H9 (cell line): ENCODE data around the gene USP20. TPM values are rescaled to one million over a fixed set of nuclear protein-coding genes. Genes with fewer than 3 reads are reported as not detected.
"Not testable (repeated sequence)": the region's sequence is repeated elsewhere in the genome, so short reads cannot be mapped to it uniquely, and the experiment has no call there.

Experiments
- DNase-seq: peaks from one replicate; pipeline ENCODE4 v3.0.0-alpha.2; 2017
- H2AFZ ChIP-seq: one replicate; pipeline ENCODE4 v1.6.1; 2013; ENCODE audit warnings: mild to moderate bottlenecking, low read length, control low read depth, moderate library complexity
- H2AK5ac ChIP-seq: 2 replicates; pipeline ENCODE4 v1.6.1; 2013; ENCODE audit warnings: low read length, control low read depth, mixed read lengths; ENCODE audit not compliant: insufficient read length
- H2BK120ac ChIP-seq: one replicate; pipeline ENCODE4 v1.6.1; 2013; ENCODE audit warnings: low read depth, mild to moderate bottlenecking, low read length, control low read depth, inconsistent platforms; ENCODE audit not compliant: poor library complexity, severe bottlenecking
- H2BK12ac ChIP-seq: 2 replicates; pipeline ENCODE4 v1.6.1; 2013; ENCODE audit warnings: low read length, control low read depth, mixed read lengths, low read depth; ENCODE audit not compliant: insufficient read length
- H2BK15ac ChIP-seq: 2 replicates; pipeline ENCODE4 v1.6.1; 2013; ENCODE audit warnings: low read depth, low read length, control low read depth
- H2BK20ac ChIP-seq: one replicate; pipeline ENCODE4 v1.6.1; 2013; ENCODE audit warnings: low read depth, mild to moderate bottlenecking, low read length, control low read depth, inconsistent platforms; ENCODE audit not compliant: poor library complexity, severe bottlenecking
- H2BK5ac ChIP-seq: 2 replicates; pipeline ENCODE4 v1.6.1; 2013; ENCODE audit warnings: low read length, control low read depth, mixed read lengths; ENCODE audit not compliant: insufficient read length
- H3K14ac ChIP-seq: 2 replicates; pipeline ENCODE4 v1.6.1; 2013; ENCODE audit warnings: low read length, control low read depth; ENCODE audit not compliant: insufficient read depth
- H3K18ac ChIP-seq: 2 replicates; pipeline ENCODE4 v1.6.1; 2013; ENCODE audit warnings: low read depth, mild to moderate bottlenecking, mixed read lengths, low read length, control low read depth; ENCODE audit not compliant: insufficient read length
- H3K23ac ChIP-seq: 2 replicates; pipeline ENCODE4 v1.6.1; 2013; ENCODE audit warnings: low read length, control low read depth, mixed read lengths, low read depth; ENCODE audit not compliant: insufficient read length
- H3K23me2 ChIP-seq: 2 replicates; pipeline ENCODE4 v1.6.1; 2013; ENCODE audit warnings: low read depth, mild to moderate bottlenecking, mixed read lengths, low read length, control low read depth; ENCODE audit not compliant: insufficient read length, poor library complexity, severe bottlenecking
- H3K27ac ChIP-seq: 2 replicates; pipeline ENCODE4 v1.5.1; 2013; ENCODE audit warnings: low read length, control low read depth, mixed read lengths, low read depth; ENCODE audit not compliant: insufficient read length
- H3K27me3 ChIP-seq: 2 replicates; pipeline ENCODE4 v1.6.1; 2013; ENCODE audit warnings: low read length, control low read depth, inconsistent platforms; ENCODE audit not compliant: insufficient read depth
- H3K4ac ChIP-seq: 2 replicates; pipeline ENCODE4 v1.6.1; 2013; ENCODE audit warnings: low read depth, mild to moderate bottlenecking, control low read depth, inconsistent platforms, low read length, moderate library complexity
- H3K4me1 ChIP-seq: 2 replicates; pipeline ENCODE4 v1.6.1; 2013; ENCODE audit warnings: low read length, control low read depth, inconsistent platforms; ENCODE audit not compliant: insufficient read depth
- H3K4me2 ChIP-seq: 2 replicates; pipeline ENCODE4 v1.6.1; 2013; ENCODE audit warnings: low read length, control low read depth, mixed read lengths; ENCODE audit not compliant: insufficient read length, insufficient read depth
- H3K56ac ChIP-seq: 2 replicates; pipeline ENCODE4 v1.6.1; 2013; ENCODE audit warnings: low read depth, mild to moderate bottlenecking, mixed read lengths, low read length, control low read depth; ENCODE audit not compliant: insufficient read length
- H3K79me1 ChIP-seq: 2 replicates; pipeline ENCODE4 v1.6.1; 2013; ENCODE audit warnings: low read depth, mild to moderate bottlenecking, moderate library complexity, low read length, control low read depth, inconsistent platforms; ENCODE audit not compliant: insufficient read depth, poor library complexity, severe bottlenecking
- H3K79me2 ChIP-seq: 2 replicates; pipeline ENCODE4 v1.6.1; 2013; ENCODE audit warnings: low read length, control low read depth, inconsistent platforms; ENCODE audit not compliant: insufficient read depth
- H3K9ac ChIP-seq: 2 replicates; pipeline ENCODE4 v1.6.1; 2013; ENCODE audit warnings: low read length, control low read depth, mixed read lengths; ENCODE audit not compliant: insufficient read length; ENCODE audit errors: extremely low read depth
- H3K9me3 ChIP-seq: one replicate; pipeline ENCODE4 v1.6.1; 2013; ENCODE audit warnings: low read depth, low read length, inconsistent platforms; ENCODE audit not compliant: control insufficient read depth
- H3T11ph ChIP-seq: one replicate; pipeline ENCODE4 v1.6.1; 2013; ENCODE audit warnings: mild to moderate bottlenecking, low read length, control low read depth, inconsistent platforms
- H4K20me1 ChIP-seq: one replicate; pipeline ENCODE4 v1.6.1; 2013; ENCODE audit not compliant: control insufficient read depth, insufficient read length, insufficient read depth
- H4K5ac ChIP-seq: 2 replicates; pipeline ENCODE4 v1.6.1; 2013; ENCODE audit warnings: low read depth, mild to moderate bottlenecking, mixed read lengths, low read length, control low read depth; ENCODE audit not compliant: insufficient read length
- H4K8ac ChIP-seq: replicated peaks from 2 replicates; pipeline ENCODE4 v1.6.1; 2013; ENCODE audit warnings: low read length, control low read depth, mixed read lengths, low read depth; ENCODE audit not compliant: insufficient read length
- H4K91ac ChIP-seq: 2 replicates; pipeline ENCODE4 v1.6.1; 2013; ENCODE audit warnings: low read depth, mild to moderate bottlenecking, moderate library complexity, mixed read lengths, low read length, control low read depth; ENCODE audit not compliant: insufficient read length
- H3K27ac Mint-ChIP-seq, 3 experiments: 2 replicates in 2 of 3; 3 replicates in 1 of 3; pipeline ENCODE4 v1.8.0; 2020 to 2021; ENCODE audit warnings: mixed read lengths in 3 of 3, mild to moderate bottlenecking in 1 of 3, moderate library complexity in 1 of 3
- H3K27me3 Mint-ChIP-seq: 2 replicates; pipeline ENCODE4 v1.8.0; 2021; ENCODE audit warnings: low read depth, mild to moderate bottlenecking, moderate library complexity, mixed read lengths
- H3K36me3 Mint-ChIP-seq, 3 experiments: 2 replicates in 2 of 3; 3 replicates in 1 of 3; pipeline ENCODE4 v1.8.0; 2020 to 2021; ENCODE audit warnings: low read depth in 3 of 3, mixed read lengths in 3 of 3; ENCODE audit not compliant: insufficient read depth in 1 of 3
- H3K4me1 Mint-ChIP-seq, 2 experiments: 2 replicates each; pipeline ENCODE4 v1.8.0; 2020; ENCODE audit warnings: mixed read lengths in 2 of 2
- H3K4me3 Mint-ChIP-seq, 2 experiments: 2 replicates in 1 of 2; 3 replicates in 1 of 2; pipeline ENCODE4 v1.8.0; 2020 to 2021; ENCODE audit warnings: mild to moderate bottlenecking in 2 of 2, mixed read lengths in 2 of 2, moderate library complexity in 1 of 2
- H3K9me3 Mint-ChIP-seq, 2 experiments: 2 replicates in 1 of 2; 3 replicates in 1 of 2; pipeline ENCODE4 v1.8.0; 2020; ENCODE audit warnings: mild to moderate bottlenecking in 2 of 2, mixed read lengths in 2 of 2, moderate library complexity in 1 of 2
- WGBS: extraction: QIAGEN DNeasy Blood & Tissue Kit; methylation state at CpG from one replicate; pipeline ENCODE4 v1.1.7; 2013; ENCODE audit warnings: missing lambda C conversion rate, low lambda C conversion rate, mixed read lengths; ENCODE audit not compliant: insufficient read length; ENCODE audit errors: extremely low coverage; 5-methylcytosine and 5-hydroxymethylcytosine counted together
- total RNA-seq: library from RNA; stranded (reverse); gene quantifications from 2 replicates; pipeline ENCODE4 v1.2.1, GENCODE V29; 2021
- TF ChIP-seq, protein P1 (sequence below): fragments of 200-600 bp; sonication (generic); conservative IDR thresholded peaks from 3 replicates; pipeline ENCODE4 v1.8.0; 2021; ENCODE audit warnings: antibody characterized with exemption, mild to moderate bottlenecking

The USP20 gene
- total RNA-seq, 1 experiment from 2014 or later = 20.9 TPM

- no peak overlapping the region for H3K56ac ChIP-seq
- no peak overlapping the region for H3T11ph ChIP-seq
- no peaks in the 10 kb centered on the region for H3K79me2 ChIP-seq
- H3K18ac ChIP-seq = no peak overlapping the region
- no peaks in the 10 kb centered on the region for H3K27me3 ChIP-seq
- H3K4me1 ChIP-seq = no peaks in the 10 kb centered on the region
- no peak overlapping the region for H2BK120ac ChIP-seq
- no peak for DNase-seq
- H3K4ac ChIP-seq = no peak overlapping the region
- no CpG with 5 or more reads among the region's 8 CpGs for WGBS
- no peak overlapping the region for H3K27ac Mint-ChIP-seq
- H3K14ac ChIP-seq = no peak overlapping the region
- H3K79me1 ChIP-seq = no peaks in the 10 kb centered on the region
- TF ChIP-seq, protein P1, sequence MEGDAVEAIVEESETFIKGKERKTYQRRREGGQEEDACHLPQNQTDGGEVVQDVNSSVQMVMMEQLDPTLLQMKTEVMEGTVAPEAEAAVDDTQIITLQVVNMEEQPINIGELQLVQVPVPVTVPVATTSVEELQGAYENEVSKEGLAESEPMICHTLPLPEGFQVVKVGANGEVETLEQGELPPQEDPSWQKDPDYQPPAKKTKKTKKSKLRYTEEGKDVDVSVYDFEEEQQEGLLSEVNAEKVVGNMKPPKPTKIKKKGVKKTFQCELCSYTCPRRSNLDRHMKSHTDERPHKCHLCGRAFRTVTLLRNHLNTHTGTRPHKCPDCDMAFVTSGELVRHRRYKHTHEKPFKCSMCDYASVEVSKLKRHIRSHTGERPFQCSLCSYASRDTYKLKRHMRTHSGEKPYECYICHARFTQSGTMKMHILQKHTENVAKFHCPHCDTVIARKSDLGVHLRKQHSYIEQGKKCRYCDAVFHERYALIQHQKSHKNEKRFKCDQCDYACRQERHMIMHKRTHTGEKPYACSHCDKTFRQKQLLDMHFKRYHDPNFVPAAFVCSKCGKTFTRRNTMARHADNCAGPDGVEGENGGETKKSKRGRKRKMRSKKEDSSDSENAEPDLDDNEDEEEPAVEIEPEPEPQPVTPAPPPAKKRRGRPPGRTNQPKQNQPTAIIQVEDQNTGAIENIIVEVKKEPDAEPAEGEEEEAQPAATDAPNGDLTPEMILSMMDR = no peak
- no peaks in the 10 kb centered on the region for H4K20me1 ChIP-seq
- no peak overlapping the region for H3K9ac ChIP-seq
- no peak overlapping the region for H3K27ac ChIP-seq
- H2BK5ac ChIP-seq = no peak overlapping the region
- no peaks in the 10 kb centered on the region for H3K36me3 Mint-ChIP-seq
- peaks cover 0 to 3% of the 10 kb centered on the region in 2 experiments; a peak in 1 of 5 replicates for H3K9me3 Mint-ChIP-seq
- no peak overlapping the region for H4K91ac ChIP-seq
- no peak overlapping the region for H2BK12ac ChIP-seq
- no peak overlapping the region for H2AK5ac ChIP-seq
- no peak overlapping the region; a peak in 1 of 5 replicates for H3K4me3 Mint-ChIP-seq
- no peaks in the 10 kb centered on the region for H3K9me3 ChIP-seq
- H2AFZ ChIP-seq = no peak overlapping the region
- H2BK15ac ChIP-seq = no peak overlapping the region
- H3K23ac ChIP-seq = no peak overlapping the region
- H2BK20ac ChIP-seq = no peak overlapping the region
- no peak overlapping the region for H3K4me2 ChIP-seq
- H3K4me1 Mint-ChIP-seq = no peaks in the 10 kb centered on the region
- no peak overlapping the region for H4K8ac ChIP-seq
- peaks cover 14% of the 10 kb centered on the region for H3K27me3 Mint-ChIP-seq
- H3K23me2 ChIP-seq = no peaks in the 10 kb centered on the region
- no peak overlapping the region for H4K5ac ChIP-seq
These were observed 40.7 kb upstream of the USP20 start for GRCh38 chr9:129794549-129794948.

- not testable (repeated sequence) for H3K4me3 Mint-ChIP-seq, H3K4me1 Mint-ChIP-seq, DNase-seq, H3K9me3 ChIP-seq, H3K4me1 ChIP-seq, H2BK120ac ChIP-seq, H2BK20ac ChIP-seq, H3K27ac ChIP-seq, H4K5ac ChIP-seq, H3K18ac ChIP-seq, H3K23me2 ChIP-seq, H4K8ac ChIP-seq, H2AK5ac ChIP-seq, H3K56ac ChIP-seq, H3K4ac ChIP-seq, H3K27ac Mint-ChIP-seq, H3K79me2 ChIP-seq, H3K36me3 Mint-ChIP-seq, H3K23ac ChIP-seq, H3T11ph ChIP-seq, H3K79me1 ChIP-seq, H4K91ac ChIP-seq, H2BK5ac ChIP-seq, H3K27me3 ChIP-seq, H2AFZ ChIP-seq, H3K9ac ChIP-seq, H3K4me2 ChIP-seq, H3K14ac ChIP-seq, H2BK15ac ChIP-seq, H4K20me1 ChIP-seq, H3K9me3 Mint-ChIP-seq, H2BK12ac ChIP-seq
- peaks cover 12% of the 10 kb centered on the region for H3K27me3 Mint-ChIP-seq
- no CpG with 5 or more reads among the region's 2 CpGs for WGBS
These were observed 39.2 kb upstream of the USP20 start for GRCh38 chr9:129796029-129796428.
